B cell (primary cell): Measurements from ENCODE around the gene ARHGAP12.

Experiments used
- CTCF ChIP-seq: fragments of 200-600 bp; IDR thresholded peaks from one replicate; pipeline ENCODE4 v1.8.0; 2022; ENCODE audit warnings: antibody characterized with exemption, mild to moderate bottlenecking
- EZH2 ChIP-seq: IDR thresholded peaks from 2 replicates; pipeline ENCODE4 v1.6.1; 2012; ENCODE audit warnings: borderline replicate concordance, low read depth, mild to moderate bottlenecking, moderate library complexity, low read length; ENCODE audit not compliant: insufficient read depth, poor library complexity, severe bottlenecking

GRCh38 chr10:31774928-31775650, 153.5 kb downstream of the ARHGAP12 start:
- no peak for TF ChIP-seq EZH2
- no peak for TF ChIP-seq CTCF
